HEK293 (cell line): ENCODE measurements around the gene S1PR5.

Source experiments
- GFI1B ChIP-seq: fragments of 450-650 bp; formaldehyde crosslinking; IDR thresholded peaks from 2 replicates; pipeline ENCODE4 v1.5.1; 2016; ENCODE audit warnings: missing biosample characterization, missing genetic modification characterization
- GLIS2 ChIP-seq: fragments of 450-650 bp; formaldehyde crosslinking; IDR thresholded peaks from 2 replicates; pipeline ENCODE4 v1.5.1; 2016; ENCODE audit warnings: missing biosample characterization, missing genetic modification characterization
- KLF10 ChIP-seq: fragments of 450-650 bp; IDR thresholded peaks from 2 replicates; pipeline ENCODE4 v1.5.1; 2018; ENCODE audit warnings: missing biosample characterization, mild to moderate bottlenecking, missing genetic modification characterization
- KLF16 ChIP-seq: fragments of 450-650 bp; formaldehyde crosslinking; IDR thresholded peaks from 2 replicates; pipeline ENCODE4 v1.5.1; 2017; ENCODE audit warnings: missing biosample characterization, missing genetic modification characterization
- KLF8 ChIP-seq: fragments of 450-650 bp; formaldehyde crosslinking; IDR thresholded peaks from 2 replicates; pipeline ENCODE4 v1.5.1; 2016; ENCODE audit warnings: missing biosample characterization, missing genetic modification characterization
- SP2 ChIP-seq: fragments of 450-650 bp; formaldehyde crosslinking; IDR thresholded peaks from 2 replicates; pipeline ENCODE4 v1.5.1; 2016; ENCODE audit warnings: missing biosample characterization, missing genetic modification characterization
- ZEB2 ChIP-seq: fragments of 450-650 bp; formaldehyde crosslinking; IDR thresholded peaks from 2 replicates; pipeline ENCODE4 v1.5.1; 2016; ENCODE audit warnings: missing biosample characterization, missing genetic modification characterization
- ZNF202 ChIP-seq: fragments of 450-650 bp; formaldehyde crosslinking; IDR thresholded peaks from 2 replicates; pipeline ENCODE4 v1.5.1; 2016; ENCODE audit warnings: missing biosample characterization, missing genetic modification characterization, borderline replicate concordance
- ZNF239 ChIP-seq: fragments of 450-650 bp; formaldehyde crosslinking; IDR thresholded peaks from 2 replicates; pipeline ENCODE4 v1.5.1; 2016; ENCODE audit warnings: missing biosample characterization, missing genetic modification characterization
- ZNF324 ChIP-seq: fragments of 450-650 bp; formaldehyde crosslinking; IDR thresholded peaks from 2 replicates; pipeline ENCODE4 v1.5.1; 2016; ENCODE audit warnings: missing biosample characterization, missing genetic modification characterization
- ZNF335 ChIP-seq: fragments of 450-650 bp; formaldehyde crosslinking; conservative IDR thresholded peaks from 2 replicates; pipeline ENCODE4 v1.5.1; 2016; ENCODE audit warnings: missing biosample characterization, missing genetic modification characterization
- ZNF391 ChIP-seq: fragments of 450-650 bp; formaldehyde crosslinking; IDR thresholded peaks from 2 replicates; pipeline ENCODE4 v1.5.1; 2016; ENCODE audit warnings: low read depth, missing biosample characterization, missing genetic modification characterization, borderline replicate concordance
- ZNF529 ChIP-seq: fragments of 450-650 bp; formaldehyde crosslinking; IDR thresholded peaks from 2 replicates; pipeline ENCODE4 v1.5.1; 2017; ENCODE audit warnings: missing genetic modification characterization, missing biosample characterization; ENCODE audit not compliant: insufficient replicate concordance
- ZNF555 ChIP-seq: fragments of 450-650 bp; formaldehyde crosslinking; conservative IDR thresholded peaks from 2 replicates; pipeline ENCODE4 v1.5.1; 2017; ENCODE audit warnings: missing biosample characterization, mild to moderate bottlenecking, missing genetic modification characterization, inconsistent platforms
- ZNF658 ChIP-seq: fragments of 450-650 bp; formaldehyde crosslinking; IDR thresholded peaks from 2 replicates; pipeline ENCODE4; 2016; ENCODE audit warnings: missing biosample characterization, missing genetic modification characterization
- ZNF660 ChIP-seq: fragments of 450-650 bp; IDR thresholded peaks from 2 replicates; pipeline ENCODE4 v1.5.1; 2018; ENCODE audit warnings: missing biosample characterization, mild to moderate bottlenecking, missing genetic modification characterization
- ZNF670 ChIP-seq: fragments of 450-650 bp; formaldehyde crosslinking; IDR thresholded peaks from 2 replicates; pipeline ENCODE4 v1.5.1; 2016; ENCODE audit warnings: missing biosample characterization, missing genetic modification characterization, low read depth
- ZNF677 ChIP-seq: fragments of 450-650 bp; IDR thresholded peaks from 2 replicates; pipeline ENCODE4 v1.5.0; 2018; ENCODE audit warnings: missing biosample characterization, mild to moderate bottlenecking, missing genetic modification characterization, moderate library complexity
- ZNF777 ChIP-seq: fragments of 450-650 bp; formaldehyde crosslinking; IDR thresholded peaks from 2 replicates; pipeline ENCODE4 v1.5.1; 2017; ENCODE audit warnings: missing biosample characterization, missing genetic modification characterization, borderline replicate concordance
- TF ChIP-seq, protein P1 (sequence below): fragments of 450-650 bp; formaldehyde crosslinking; IDR thresholded peaks from 2 replicates; pipeline ENCODE4 v1.5.1; 2016; ENCODE audit warnings: missing biosample characterization, missing genetic modification characterization
- TF ChIP-seq, protein P2 (sequence below): fragments of 450-650 bp; formaldehyde crosslinking; IDR thresholded peaks from 2 replicates; pipeline ENCODE4 v1.5.1; 2016; ENCODE audit warnings: missing biosample characterization, missing genetic modification characterization, low read depth
- TF ChIP-seq, protein P3 (sequence below): fragments of 450-650 bp; formaldehyde crosslinking; IDR thresholded peaks from 2 replicates; pipeline ENCODE4 v1.5.1; 2016; ENCODE audit warnings: missing biosample characterization, missing genetic modification characterization
- TF ChIP-seq, protein P4 (sequence below): fragments of 450-650 bp; formaldehyde crosslinking; IDR thresholded peaks from 2 replicates; pipeline ENCODE4 v1.5.1; 2017; ENCODE audit warnings: missing biosample characterization, missing genetic modification characterization
- TF ChIP-seq, protein P5 (sequence below): fragments of 450-650 bp; formaldehyde crosslinking; IDR thresholded peaks from 2 replicates; pipeline ENCODE4 v1.5.1; 2016; ENCODE audit warnings: missing biosample characterization, missing genetic modification characterization, low read depth
- TF ChIP-seq, protein P6 (sequence below): fragments of 450-650 bp; formaldehyde crosslinking; optimal IDR thresholded peaks from 2 replicates; pipeline ENCODE3; 2016; ENCODE audit warnings: missing biosample characterization, mild to moderate bottlenecking, missing genetic modification characterization
- TF ChIP-seq, protein P7 (sequence below): fragments of 450-650 bp; formaldehyde crosslinking; IDR thresholded peaks from 2 replicates; pipeline ENCODE4 v1.5.1; 2016; ENCODE audit warnings: missing biosample characterization, missing genetic modification characterization

The S1PR5 gene

DNA sequence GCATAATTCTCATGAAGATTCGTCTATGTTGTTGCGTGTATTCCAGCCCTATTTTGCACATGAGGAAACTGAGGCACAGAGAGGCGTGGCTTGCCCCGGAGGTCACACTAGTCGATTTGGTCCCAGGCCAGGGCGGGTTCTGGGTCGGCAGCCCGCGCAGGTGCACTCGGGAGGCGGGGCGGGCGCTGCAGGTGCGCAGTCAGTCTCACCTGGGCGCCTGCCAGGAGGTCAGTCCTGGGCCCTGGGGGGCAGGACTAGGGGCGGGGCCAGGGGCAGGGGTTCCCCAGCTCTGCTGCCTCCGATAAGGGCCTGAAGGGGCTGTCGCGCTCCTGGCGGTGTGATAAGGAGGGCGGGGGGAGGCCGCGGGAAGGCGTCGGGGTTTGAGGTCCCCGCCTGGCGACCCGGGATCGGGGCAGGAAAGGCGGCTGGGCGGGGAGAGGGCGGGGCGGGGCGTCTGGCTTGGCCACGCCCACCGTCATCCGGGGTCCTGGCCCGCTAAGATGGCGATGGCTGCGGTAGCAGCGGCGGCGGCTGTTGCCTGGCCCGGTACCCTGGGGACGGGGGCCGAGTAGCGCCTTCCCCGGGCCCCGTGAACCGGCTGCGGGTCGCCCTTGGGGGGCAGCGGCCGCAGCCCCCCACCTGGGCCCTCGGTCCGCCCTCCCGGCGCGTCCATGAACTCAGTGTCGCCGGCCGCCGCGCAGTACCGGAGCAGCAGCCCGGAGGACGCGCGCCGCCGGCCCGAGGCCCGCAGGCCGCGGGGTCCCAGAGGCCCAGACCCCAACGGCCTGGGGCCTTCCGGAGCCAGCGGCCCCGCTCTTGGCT is 26.4 kb upstream of the S1PR5 start, which contains the start of gene ATG4D (continued):
- TF ChIP-seq SP2 (tag by site-specific recombination) (peak; percentile 73), ZNF658 (tag by site-specific recombination) (no peak), GFI1B (tag by site-specific recombination) (no peak), ZNF239 (no peak), ZNF670 (tag by site-specific recombination) (no peak), KLF8 (tag by site-specific recombination) (peak; percentile 75), ZNF777 (tag by site-specific recombination) (peak; percentile 85; the same call in 1 of the 2 replicates), GLIS2 (tag by site-specific recombination) (peak; percentile 67), ZNF324 (no peak), ZEB2 (tag by site-specific recombination) (peak; percentile 74; the same call in 1 of the 2 replicates), ZNF529 (no peak), ZNF391 (tag by site-specific recombination) (no peak), KLF16 (tag by site-specific recombination) (peak; percentile 42; the same call in 1 of the 2 replicates), ZNF202 (tag by site-specific recombination) (no peak), ZNF335 (tag by site-specific recombination) (peak; percentile 80), ZNF677 (tag by site-specific recombination) (0 out of 2 replicates have a peak, but pooled peaks have one; percentile 34), ZNF660 (tag by site-specific recombination) (peak; percentile 73), ZNF555 (tag by site-specific recombination) (no peak), KLF10 (tag by site-specific recombination) (peak; percentile 68)
- TF ChIP-seq, protein P1, sequence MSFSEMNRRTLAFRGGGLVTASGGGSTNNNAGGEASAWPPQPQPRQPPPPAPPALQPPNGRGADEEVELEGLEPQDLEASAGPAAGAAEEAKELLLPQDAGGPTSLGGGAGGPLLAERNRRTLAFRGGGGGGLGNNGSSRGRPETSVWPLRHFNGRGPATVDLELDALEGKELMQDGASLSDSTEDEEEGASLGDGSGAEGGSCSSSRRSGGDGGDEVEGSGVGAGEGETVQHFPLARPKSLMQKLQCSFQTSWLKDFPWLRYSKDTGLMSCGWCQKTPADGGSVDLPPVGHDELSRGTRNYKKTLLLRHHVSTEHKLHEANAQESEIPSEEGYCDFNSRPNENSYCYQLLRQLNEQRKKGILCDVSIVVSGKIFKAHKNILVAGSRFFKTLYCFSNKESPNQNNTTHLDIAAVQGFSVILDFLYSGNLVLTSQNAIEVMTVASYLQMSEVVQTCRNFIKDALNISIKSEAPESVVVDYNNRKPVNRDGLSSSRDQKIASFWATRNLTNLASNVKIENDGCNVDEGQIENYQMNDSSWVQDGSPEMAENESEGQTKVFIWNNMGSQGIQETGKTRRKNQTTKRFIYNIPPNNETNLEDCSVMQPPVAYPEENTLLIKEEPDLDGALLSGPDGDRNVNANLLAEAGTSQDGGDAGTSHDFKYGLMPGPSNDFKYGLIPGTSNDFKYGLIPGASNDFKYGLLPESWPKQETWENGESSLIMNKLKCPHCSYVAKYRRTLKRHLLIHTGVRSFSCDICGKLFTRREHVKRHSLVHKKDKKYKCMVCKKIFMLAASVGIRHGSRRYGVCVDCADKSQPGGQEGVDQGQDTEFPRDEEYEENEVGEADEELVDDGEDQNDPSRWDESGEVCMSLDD (tag by site-specific recombination) = 0 out of 2 replicates have a peak, but pooled peaks have one; percentile 67
- TF ChIP-seq, protein P2, sequence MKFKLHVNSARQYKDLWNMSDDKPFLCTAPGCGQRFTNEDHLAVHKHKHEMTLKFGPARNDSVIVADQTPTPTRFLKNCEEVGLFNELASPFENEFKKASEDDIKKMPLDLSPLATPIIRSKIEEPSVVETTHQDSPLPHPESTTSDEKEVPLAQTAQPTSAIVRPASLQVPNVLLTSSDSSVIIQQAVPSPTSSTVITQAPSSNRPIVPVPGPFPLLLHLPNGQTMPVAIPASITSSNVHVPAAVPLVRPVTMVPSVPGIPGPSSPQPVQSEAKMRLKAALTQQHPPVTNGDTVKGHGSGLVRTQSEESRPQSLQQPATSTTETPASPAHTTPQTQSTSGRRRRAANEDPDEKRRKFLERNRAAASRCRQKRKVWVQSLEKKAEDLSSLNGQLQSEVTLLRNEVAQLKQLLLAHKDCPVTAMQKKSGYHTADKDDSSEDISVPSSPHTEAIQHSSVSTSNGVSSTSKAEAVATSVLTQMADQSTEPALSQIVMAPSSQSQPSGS (tag by site-specific recombination) = no peak
- TF ChIP-seq, protein P3, sequence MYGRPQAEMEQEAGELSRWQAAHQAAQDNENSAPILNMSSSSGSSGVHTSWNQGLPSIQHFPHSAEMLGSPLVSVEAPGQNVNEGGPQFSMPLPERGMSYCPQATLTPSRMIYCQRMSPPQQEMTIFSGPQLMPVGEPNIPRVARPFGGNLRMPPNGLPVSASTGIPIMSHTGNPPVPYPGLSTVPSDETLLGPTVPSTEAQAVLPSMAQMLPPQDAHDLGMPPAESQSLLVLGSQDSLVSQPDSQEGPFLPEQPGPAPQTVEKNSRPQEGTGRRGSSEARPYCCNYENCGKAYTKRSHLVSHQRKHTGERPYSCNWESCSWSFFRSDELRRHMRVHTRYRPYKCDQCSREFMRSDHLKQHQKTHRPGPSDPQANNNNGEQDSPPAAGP (tag by site-specific recombination) = no peak
- TF ChIP-seq, protein P4, sequence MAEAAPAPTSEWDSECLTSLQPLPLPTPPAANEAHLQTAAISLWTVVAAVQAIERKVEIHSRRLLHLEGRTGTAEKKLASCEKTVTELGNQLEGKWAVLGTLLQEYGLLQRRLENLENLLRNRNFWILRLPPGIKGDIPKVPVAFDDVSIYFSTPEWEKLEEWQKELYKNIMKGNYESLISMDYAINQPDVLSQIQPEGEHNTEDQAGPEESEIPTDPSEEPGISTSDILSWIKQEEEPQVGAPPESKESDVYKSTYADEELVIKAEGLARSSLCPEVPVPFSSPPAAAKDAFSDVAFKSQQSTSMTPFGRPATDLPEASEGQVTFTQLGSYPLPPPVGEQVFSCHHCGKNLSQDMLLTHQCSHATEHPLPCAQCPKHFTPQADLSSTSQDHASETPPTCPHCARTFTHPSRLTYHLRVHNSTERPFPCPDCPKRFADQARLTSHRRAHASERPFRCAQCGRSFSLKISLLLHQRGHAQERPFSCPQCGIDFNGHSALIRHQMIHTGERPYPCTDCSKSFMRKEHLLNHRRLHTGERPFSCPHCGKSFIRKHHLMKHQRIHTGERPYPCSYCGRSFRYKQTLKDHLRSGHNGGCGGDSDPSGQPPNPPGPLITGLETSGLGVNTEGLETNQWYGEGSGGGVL (tag by site-specific recombination) = 0 out of 2 replicates have a peak, but pooled peaks have one; percentile 26
- TF ChIP-seq, protein P5, sequence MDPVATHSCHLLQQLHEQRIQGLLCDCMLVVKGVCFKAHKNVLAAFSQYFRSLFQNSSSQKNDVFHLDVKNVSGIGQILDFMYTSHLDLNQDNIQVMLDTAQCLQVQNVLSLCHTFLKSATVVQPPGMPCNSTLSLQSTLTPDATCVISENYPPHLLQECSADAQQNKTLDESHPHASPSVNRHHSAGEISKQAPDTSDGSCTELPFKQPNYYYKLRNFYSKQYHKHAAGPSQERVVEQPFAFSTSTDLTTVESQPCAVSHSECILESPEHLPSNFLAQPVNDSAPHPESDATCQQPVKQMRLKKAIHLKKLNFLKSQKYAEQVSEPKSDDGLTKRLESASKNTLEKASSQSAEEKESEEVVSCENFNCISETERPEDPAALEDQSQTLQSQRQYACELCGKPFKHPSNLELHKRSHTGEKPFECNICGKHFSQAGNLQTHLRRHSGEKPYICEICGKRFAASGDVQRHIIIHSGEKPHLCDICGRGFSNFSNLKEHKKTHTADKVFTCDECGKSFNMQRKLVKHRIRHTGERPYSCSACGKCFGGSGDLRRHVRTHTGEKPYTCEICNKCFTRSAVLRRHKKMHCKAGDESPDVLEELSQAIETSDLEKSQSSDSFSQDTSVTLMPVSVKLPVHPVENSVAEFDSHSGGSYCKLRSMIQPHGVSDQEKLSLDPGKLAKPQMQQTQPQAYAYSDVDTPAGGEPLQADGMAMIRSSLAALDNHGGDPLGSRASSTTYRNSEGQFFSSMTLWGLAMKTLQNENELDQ (tag by site-specific recombination) = no peak
- TF ChIP-seq, protein P6, sequence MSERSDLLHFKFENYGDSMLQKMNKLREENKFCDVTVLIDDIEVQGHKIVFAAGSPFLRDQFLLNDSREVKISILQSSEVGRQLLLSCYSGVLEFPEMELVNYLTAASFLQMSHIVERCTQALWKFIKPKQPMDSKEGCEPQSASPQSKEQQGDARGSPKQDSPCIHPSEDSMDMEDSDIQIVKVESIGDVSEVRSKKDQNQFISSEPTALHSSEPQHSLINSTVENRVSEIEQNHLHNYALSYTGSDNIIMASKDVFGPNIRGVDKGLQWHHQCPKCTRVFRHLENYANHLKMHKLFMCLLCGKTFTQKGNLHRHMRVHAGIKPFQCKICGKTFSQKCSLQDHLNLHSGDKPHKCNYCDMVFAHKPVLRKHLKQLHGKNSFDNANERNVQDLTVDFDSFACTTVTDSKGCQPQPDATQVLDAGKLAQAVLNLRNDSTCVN (tag by site-specific recombination) = peak; percentile 22
- TF ChIP-seq, protein P7, sequence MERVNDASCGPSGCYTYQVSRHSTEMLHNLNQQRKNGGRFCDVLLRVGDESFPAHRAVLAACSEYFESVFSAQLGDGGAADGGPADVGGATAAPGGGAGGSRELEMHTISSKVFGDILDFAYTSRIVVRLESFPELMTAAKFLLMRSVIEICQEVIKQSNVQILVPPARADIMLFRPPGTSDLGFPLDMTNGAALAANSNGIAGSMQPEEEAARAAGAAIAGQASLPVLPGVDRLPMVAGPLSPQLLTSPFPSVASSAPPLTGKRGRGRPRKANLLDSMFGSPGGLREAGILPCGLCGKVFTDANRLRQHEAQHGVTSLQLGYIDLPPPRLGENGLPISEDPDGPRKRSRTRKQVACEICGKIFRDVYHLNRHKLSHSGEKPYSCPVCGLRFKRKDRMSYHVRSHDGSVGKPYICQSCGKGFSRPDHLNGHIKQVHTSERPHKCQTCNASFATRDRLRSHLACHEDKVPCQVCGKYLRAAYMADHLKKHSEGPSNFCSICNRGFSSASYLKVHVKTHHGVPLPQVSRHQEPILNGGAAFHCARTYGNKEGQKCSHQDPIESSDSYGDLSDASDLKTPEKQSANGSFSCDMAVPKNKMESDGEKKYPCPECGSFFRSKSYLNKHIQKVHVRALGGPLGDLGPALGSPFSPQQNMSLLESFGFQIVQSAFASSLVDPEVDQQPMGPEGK = peak; percentile 86
